CD14-positive monocyte (primary cell): Measurements from ENCODE around the gene LARP4B. TPM values are rescaled to one million over a fixed set of nuclear protein-coding genes. Genes with fewer than 3 reads are reported as not detected.

Experiments used
- DNase-seq, 3 donors: peaks; one replicate each; pipeline ENCODE4 v3.0.0-alpha.2; 2011 to 2022
- H2AFZ ChIP-seq: 2 replicates; pipeline ENCODE4 v1.6.0; 2012; ENCODE audit warnings: mild to moderate bottlenecking, low read depth, low read length, inconsistent platforms; ENCODE audit not compliant: insufficient read depth, poor library complexity, severe bottlenecking
- H3K27ac ChIP-seq, 2 donors: 1 replicate in 1 of 2; 2 replicates in 1 of 2; pipeline ENCODE4 v1.5.1; 2012 to 2013; ENCODE audit warnings: low read length in 2 of 2, control low read depth in 1 of 2, inconsistent platforms in 1 of 2, low read depth in 1 of 2, mild to moderate bottlenecking in 1 of 2
- H3K27me3 ChIP-seq, 2 donors: one replicate each; pipeline versions ENCODE4 v1.6.0 to v1.6.1; 2011 to 2013; ENCODE audit warnings: low read length in 2 of 2; ENCODE audit not compliant: control insufficient read depth in 2 of 2, insufficient read depth in 2 of 2
- H3K36me3 ChIP-seq, 2 donors: replicated peaks in 1 of 2; 1 replicate in 1 of 2; 2 replicates in 1 of 2; pipeline versions ENCODE4 v1.5.1 to v1.6.1; 2012 to 2013; ENCODE audit warnings: low read length in 2 of 2, control low read depth in 1 of 2, inconsistent platforms in 1 of 2, mild to moderate bottlenecking in 1 of 2; ENCODE audit not compliant: insufficient read depth in 2 of 2, control insufficient read depth in 1 of 2
- H3K4me1 ChIP-seq, 2 donors: 1 replicate in 1 of 2; 2 replicates in 1 of 2; pipeline versions ENCODE4 v1.5.1 to v1.6.1; 2012 to 2013; ENCODE audit warnings: low read length in 2 of 2, control low read depth in 1 of 2, inconsistent platforms in 1 of 2, mild to moderate bottlenecking in 1 of 2, moderate library complexity in 1 of 2; ENCODE audit not compliant: insufficient read depth in 2 of 2, control insufficient read depth in 1 of 2
- H3K4me2 ChIP-seq: replicated peaks from 2 replicates; pipeline ENCODE3; 2012; ENCODE audit warnings: low read length, moderate library complexity, mild to moderate bottlenecking; ENCODE audit not compliant: poor library complexity, severe bottlenecking; ENCODE audit errors: extremely low read depth
- H3K4me3 ChIP-seq, 3 experiments: fragments of 200-600 bp in 1 of 3; sonication (generic) in 1 of 3; replicated peaks in 1 of 3; 1 replicate in 2 of 3; 2 replicates in 1 of 3; pipeline ENCODE4 v1.5.1; 2011 to 2013; ENCODE audit warnings: low read length in 3 of 3, mild to moderate bottlenecking in 3 of 3, control low read depth in 2 of 3, low read depth in 2 of 3, inconsistent platforms in 1 of 3, moderate library complexity in 1 of 3
- H3K79me2 ChIP-seq: 2 replicates; pipeline ENCODE4 v1.6.0; 2012; ENCODE audit warnings: mild to moderate bottlenecking, control low read depth, inconsistent platforms, low read length, moderate library complexity; ENCODE audit not compliant: insufficient read depth
- H3K9ac ChIP-seq: 2 replicates; pipeline ENCODE4 v1.6.0; 2017; ENCODE audit warnings: low read length, mild to moderate bottlenecking; ENCODE audit not compliant: insufficient read depth, poor library complexity, severe bottlenecking
- H3K9me3 ChIP-seq, 2 donors: replicated peaks in 1 of 2; 1 replicate in 1 of 2; 2 replicates in 1 of 2; pipeline versions ENCODE4 v1.5.1 to v1.6.1; 2012 to 2013; ENCODE audit warnings: low read length in 2 of 2, control low read depth in 1 of 2; ENCODE audit not compliant: control insufficient read depth in 1 of 2, insufficient read depth in 1 of 2
- H4K20me1 ChIP-seq: 2 replicates; pipeline ENCODE4 v1.6.0; 2012; ENCODE audit warnings: mild to moderate bottlenecking, low read length, control low read depth, moderate library complexity; ENCODE audit not compliant: insufficient read depth
- H3K27ac Mint-ChIP-seq, 7 donors: one replicate each; pipeline ENCODE4 v1.8.0; 2020; ENCODE audit warnings: mild to moderate bottlenecking in 7 of 7, mixed read lengths in 7 of 7, moderate library complexity in 6 of 7, inconsistent platforms in 2 of 7
- H3K27me3 Mint-ChIP-seq, 3 donors: one replicate each; pipeline ENCODE4 v1.8.0; 2021 to 2022; ENCODE audit warnings: low read depth in 3 of 3, mild to moderate bottlenecking in 3 of 3, mixed read lengths in 3 of 3, moderate library complexity in 3 of 3, inconsistent platforms in 1 of 3
- H3K36me3 Mint-ChIP-seq, 2 donors: one replicate each; pipeline ENCODE4 v1.8.0; 2020; ENCODE audit warnings: mixed read lengths in 2 of 2, inconsistent platforms in 1 of 2, mild to moderate bottlenecking in 1 of 2
- H3K4me1 Mint-ChIP-seq: one replicate; pipeline ENCODE4 v1.8.0; 2020; ENCODE audit warnings: mild to moderate bottlenecking, mixed read lengths
- H3K4me3 Mint-ChIP-seq, 2 donors: one replicate each; pipeline ENCODE4 v1.8.0; 2020; ENCODE audit warnings: mild to moderate bottlenecking in 2 of 2, mixed read lengths in 2 of 2, moderate library complexity in 1 of 2
- H3K9me3 Mint-ChIP-seq, 7 donors: one replicate each; pipeline ENCODE4 v1.8.0; 2020 to 2022; ENCODE audit warnings: mixed read lengths in 7 of 7, mild to moderate bottlenecking in 6 of 7, moderate library complexity in 6 of 7, inconsistent platforms in 2 of 7
- CTCF ChIP-seq: fragments of 200-600 bp; IDR thresholded peaks from one replicate; pipeline ENCODE4 v1.8.0; 2022; ENCODE audit warnings: antibody characterized with exemption, mild to moderate bottlenecking
- whole genome bisulfite sequencing: methylation state at CpG from one replicate; pipeline ENCODE4 v1.1.5; 2013; ENCODE audit warnings: missing lambda C conversion rate; ENCODE audit not compliant: insufficient coverage; 5-methylcytosine and 5-hydroxymethylcytosine counted together
- intact Hi-C, 2 donors: fragments of 100-400 bp; cut with micrococcal nuclease; formaldehyde crosslinking; loops; one replicate each; pipeline versions ENCODE4 v1.15.0 to v1.15.1; 2023
- polyA plus RNA-seq, 3 donors: library from polyadenylated mRNA; depleted of rRNA in 1 of 3; unstranded in 2 of 3; stranded (reverse) in 1 of 3; fragments of 300-500 nt in 2 of 3; fragments of >200 nt in 1 of 3; fragmentation: Illumina TruSeq in 2 of 3; gene quantifications; 1 replicate in 2 of 3; 2 replicates in 1 of 3; pipeline ENCODE4 v1.2.3, GENCODE V29; 2012 to 2021

Gene LARP4B
- polyA plus RNA-seq, 3 donors, result 17.2 to 52.3 (median 33.0) TPM

GRCh38 chr10:869171-869570, 62.3 kb downstream of the LARP4B start:
- no peak for DNase-seq
- WGBS, result no CpG with 5 or more reads among the region's 3 CpGs
- no peak overlapping the region for H3K4me3 Mint-ChIP-seq
- no peak overlapping the region for H2AFZ ChIP-seq
- intact Hi-C loops, result no loop called here
- H3K27ac ChIP-seq, result peak overlapping the region in 1 of 2 donors; percentile 39
- H3K4me1 ChIP-seq, result no peaks in the 10 kb centered on the region
- H3K9me3 ChIP-seq, result no peaks in the 10 kb centered on the region
- peak overlapping the region in 2 of 7 donors; percentile 5 to 28 for H3K27ac Mint-ChIP-seq
- peaks cover 97% of the 10 kb centered on the region for H4K20me1 ChIP-seq
- no peak for TF ChIP-seq CTCF
- peaks cover 63 to 78% of the 10 kb centered on the region in 2 donors for H3K36me3 Mint-ChIP-seq
- H3K27me3 Mint-ChIP-seq, result peaks cover 0 to 2% (median 0%) of the 10 kb centered on the region in 3 donors
- H3K4me2 ChIP-seq, result no peak overlapping the region
- peaks cover 65 to 95% of the 10 kb centered on the region in 2 donors for H3K36me3 ChIP-seq
- peaks cover 91% of the 10 kb centered on the region for H3K79me2 ChIP-seq
- no peak overlapping the region for H3K9ac ChIP-seq
- H3K9me3 Mint-ChIP-seq, result peaks cover 0 to 3% (median 0%) of the 10 kb centered on the region in 7 donors
- H3K27me3 ChIP-seq, result no peaks in the 10 kb centered on the region
- H3K4me3 ChIP-seq, result no peak overlapping the region
- peaks cover 8% of the 10 kb centered on the region for H3K4me1 Mint-ChIP-seq

- no peak overlapping the region for H3K27ac ChIP-seq
- Mint-ChIP-seq H3K4me1 (peaks cover 8% of the 10 kb centered on the region), H3K4me3 (no peak overlapping the region), H3K9me3 (peaks cover 0 to 3% (median 0%) of the 10 kb centered on the region in 7 donors), H3K27ac (no peak overlapping the region), H3K27me3 (no peaks in the 10 kb centered on the region), H3K36me3 (peaks cover 67 to 78% of the 10 kb centered on the region in 2 donors)
- WGBS, result no CpG with 5 or more reads among the region's 6 CpGs
- intact Hi-C loops, result no loop called here
- H2AFZ ChIP-seq, result no peak overlapping the region
- H3K4me1 ChIP-seq, result no peaks in the 10 kb centered on the region
- no peak overlapping the region for H3K4me2 ChIP-seq
- no peak overlapping the region for H3K9ac ChIP-seq
- H3K27me3 ChIP-seq, result no peaks in the 10 kb centered on the region
- H3K4me3 ChIP-seq, result no peak overlapping the region
- H3K79me2 ChIP-seq, result peaks cover 83% of the 10 kb centered on the region
- peaks cover 68 to 95% of the 10 kb centered on the region in 2 donors for H3K36me3 ChIP-seq
- DNase-seq, result no peak
- H4K20me1 ChIP-seq, result peaks cover 96% of the 10 kb centered on the region
- no peaks in the 10 kb centered on the region for H3K9me3 ChIP-seq
- no peak for TF ChIP-seq CTCF
Observed at GRCh38 chr10:867807-868206, 63.7 kb downstream of the LARP4B start.
